ENCODE measurements around the gene NOS3. TPM values are rescaled to one million over a fixed set of nuclear protein-coding genes. Genes with fewer than 3 reads are reported as not detected.

NOS3 gene
- total and polyA plus RNA-seq, 2 donors (not counting 3 experiments of a cell fraction or from before 2014, with no cell fraction given): 82.8 to 95.1 TPM

- H4K20me1 ChIP-seq (replicated peaks; ENCODE audit: control insufficient read depth, extremely low read depth, insufficient read depth, low read length): no peaks in the 10 kb centered on the region
- no peak overlapping the region for H3K27ac ChIP-seq (ENCODE audit: insufficient read depth, low read depth, low read length)
- no peak for TF ChIP-seq EZH2 (IDR thresholded peaks at IDR 0.05; ENCODE audit: borderline replicate concordance, low read depth, low read length, severe bottlenecking)
- TF ChIP-seq CTCF (IDR thresholded peaks at IDR 0.05; ENCODE audit: extremely low read depth in 1 of 2, insufficient read depth in 1 of 2, low read depth in 1 of 2, low read length in 2 of 2): no peak
- TF ChIP-seq GATA2 (IDR thresholded peaks at IDR 0.05; ENCODE audit: insufficient read depth, insufficient read length, low read depth, low read length): no peak
- no peak for TF ChIP-seq MYC (IDR thresholded peaks at IDR 0.05; ENCODE audit: low read depth, low read length)
- TF ChIP-seq, protein P1, sequence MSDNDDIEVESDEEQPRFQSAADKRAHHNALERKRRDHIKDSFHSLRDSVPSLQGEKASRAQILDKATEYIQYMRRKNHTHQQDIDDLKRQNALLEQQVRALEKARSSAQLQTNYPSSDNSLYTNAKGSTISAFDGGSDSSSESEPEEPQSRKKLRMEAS (IDR thresholded peaks at IDR 0.05; ENCODE audit: insufficient read depth, insufficient read length): no peak
- TF ChIP-seq JUN (IDR thresholded peaks at IDR 0.05; ENCODE audit: borderline replicate concordance, insufficient read depth, insufficient read length, low read depth): no peak
- TF ChIP-seq FOS (IDR thresholded peaks at IDR 0.05; ENCODE audit: borderline replicate concordance, insufficient read depth, low read length): no peak
- no peak for TF ChIP-seq POLR2AphosphoS5 (IDR thresholded peaks at IDR 0.05; ENCODE audit: insufficient read depth, low read depth, low read length)
- TF ChIP-seq POLR2A (IDR thresholded peaks at IDR 0.05; ENCODE audit: low read depth, low read length): no peak
- no peak overlapping the region for H3K4me2 ChIP-seq (ENCODE audit: insufficient read depth, low read length)
- H3K9me3 ChIP-seq (replicated peaks; ENCODE audit: control insufficient read depth, insufficient read depth, low read length): no peaks in the 10 kb centered on the region
- H3K9ac ChIP-seq (replicated peaks; ENCODE audit: extremely low read depth, insufficient read depth, low read length): no peak overlapping the region
- ChIA-PET CTCF (interaction anchor here (1.7 kb wide), 1 partner anchor 90 kb away, joined by 5 read pairs; no protein-coding TSS in a partner anchor), POLR2A (no interaction called here)
- FAIRE-seq: no peak
- no TSS peak for BruUV-seq (replicated peaks)
- dilution Hi-C loops (cut with MboI; ENCODE audit: extremely low pct_ligation_motif_present, low sequenced_read_pairs): no loop called here
- no peak for DNase-seq (ENCODE audit: low read depth, low spot score)
- H3K27me3 ChIP-seq (ENCODE audit: control insufficient read depth in 2 of 2, insufficient read depth in 2 of 2, low read length in 2 of 2): no peaks in the 10 kb centered on the region
- H3K79me2 ChIP-seq (ENCODE audit: control insufficient read depth, insufficient read depth, low read length): no peaks in the 10 kb centered on the region
- intact Hi-C loops (cut with micrococcal nuclease): no loop called here
- peaks cover 0 to 17% of the 10 kb centered on the region in 2 experiments for H3K36me3 ChIP-seq (ENCODE audit: control insufficient read depth in 2 of 2, extremely low read depth in 1 of 2, insufficient read depth in 2 of 2, low read length in 2 of 2)
- no peaks in the 10 kb centered on the region for H3K9me1 ChIP-seq (replicated peaks; ENCODE audit: control insufficient read depth, extremely low read depth, insufficient read depth, low read length)
- H3K4me3 ChIP-seq (replicated peaks in 1 of 3; ENCODE audit: insufficient read depth in 1 of 3, low read depth in 1 of 3, low read length in 3 of 3): no peak overlapping the region
- peaks cover 13% of the 10 kb centered on the region for H3K4me1 ChIP-seq (ENCODE audit: control insufficient read depth, extremely low read depth, insufficient read depth, low read length)
- no peak overlapping the region for H2AFZ ChIP-seq (ENCODE audit: low read depth, low read length)
These were observed 43.0 kb downstream of the NOS3 start for GRCh38 chr7:151033864-151034249.
